GM21381 (cell line): ENCODE data around the gene TPM3.
"Not testable (repeated sequence)": the region's sequence is repeated elsewhere in the genome, so short reads cannot be mapped to it uniquely, and the experiment has no call there.

Experiments used
- ATAC-seq: cut with Tn5 transposase; IDR thresholded peaks from one replicate; pipeline ENCODE4 v1.9.1; 2021; ENCODE audit warnings: mild to moderate bottlenecking, moderate library complexity; ENCODE audit not compliant: unreplicated experiment

The TPM3 gene

DNA sequence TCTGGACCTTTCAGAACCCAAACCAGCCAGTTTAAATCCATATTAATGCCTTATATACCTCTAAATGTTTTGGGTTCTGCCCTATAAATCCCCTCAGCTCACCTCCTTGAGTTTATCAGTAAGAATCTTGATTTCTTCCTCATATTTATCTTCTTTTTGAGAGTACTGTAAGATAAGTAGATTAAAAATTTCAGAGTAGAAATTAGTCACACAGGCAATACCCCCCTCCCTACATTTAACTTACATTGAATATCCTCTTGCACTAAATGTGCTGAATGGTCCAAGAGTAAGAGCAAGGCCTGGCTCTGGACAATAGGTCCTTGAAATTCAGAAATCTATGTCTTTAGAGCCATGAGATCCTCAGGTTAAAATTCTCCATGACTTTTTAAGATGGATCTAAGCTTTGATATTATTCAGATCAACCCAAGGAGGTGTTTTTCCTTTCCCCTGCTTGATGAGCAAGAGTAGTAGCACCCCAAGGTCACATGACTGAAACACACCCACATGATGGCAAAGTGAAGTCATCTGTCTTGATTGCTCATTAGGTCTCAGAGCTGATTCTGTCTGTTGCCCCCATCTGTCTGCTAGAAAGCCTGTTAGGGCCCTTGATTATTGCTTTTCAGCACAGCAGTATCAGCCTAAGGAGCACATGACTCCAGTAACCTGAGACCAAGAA, 21.2 kb downstream of the TPM3 start:
- ATAC-seq, result no peak

- ATAC-seq, result no peak
These were observed 24.4 kb downstream of the TPM3 start for GRCh38 chr1:154167461-154167860.

GRCh38 chr1:154166207-154166606, 25.7 kb downstream of the TPM3 start:
- ATAC-seq, result no peak

DNA sequence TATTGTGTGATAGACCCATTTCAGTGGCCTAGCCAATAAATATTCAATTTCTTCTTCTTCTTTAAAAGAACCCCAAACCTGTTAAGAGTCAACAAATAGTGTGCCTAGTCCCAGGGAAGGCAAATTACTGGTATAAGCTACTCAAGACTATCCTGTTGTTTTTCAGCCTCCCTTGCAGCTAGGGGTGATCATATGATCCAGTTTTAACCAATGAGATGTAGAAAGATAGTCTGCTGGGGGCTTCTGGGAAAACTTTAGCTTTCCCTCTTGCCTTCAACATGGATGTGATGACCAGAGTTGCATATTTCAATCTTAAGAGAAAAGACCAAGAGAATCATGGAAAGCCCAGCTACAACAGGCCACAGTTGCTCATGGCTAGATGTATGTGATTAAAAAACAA, 32.3 kb downstream of the TPM3 start:
- no peak for ATAC-seq

DNA sequence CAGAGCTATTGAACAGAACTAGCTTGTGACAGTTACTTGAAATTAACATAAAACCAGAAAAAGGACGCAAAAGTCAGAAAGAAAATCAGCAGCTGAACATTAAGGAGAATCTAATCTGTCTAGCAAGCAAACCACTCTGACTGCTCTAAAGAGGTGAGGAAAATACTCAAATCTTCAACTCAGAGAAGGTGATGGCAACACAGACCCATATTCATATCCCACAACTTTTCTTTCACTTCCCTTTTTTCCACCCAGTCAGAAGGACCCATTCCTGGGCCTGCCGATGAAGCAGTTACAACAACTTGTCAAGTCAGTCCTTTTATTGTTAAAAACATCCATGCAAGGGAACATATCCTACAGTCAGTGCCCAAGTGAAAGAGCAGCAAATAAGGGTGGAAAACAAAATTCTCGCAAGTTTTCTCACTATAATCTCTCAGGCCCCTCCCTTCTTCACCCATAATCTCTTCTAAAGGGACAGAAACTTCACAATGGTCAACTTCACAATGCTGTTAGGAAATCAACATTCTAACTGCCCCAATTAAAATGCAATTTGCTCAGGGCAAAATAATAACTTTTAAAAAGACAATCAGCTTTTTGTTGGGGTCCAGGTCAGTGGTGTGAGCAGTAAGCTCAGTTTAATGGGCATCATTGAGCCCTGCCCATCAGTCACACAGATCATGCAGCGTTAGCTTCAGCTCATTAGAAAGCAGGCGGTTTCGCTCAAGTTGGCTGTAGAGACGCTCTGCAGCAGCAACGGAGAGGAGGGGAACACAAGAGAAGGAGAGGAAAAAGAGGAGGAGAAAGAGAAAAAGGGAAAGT, 33.4 kb downstream of the TPM3 start:
- ATAC-seq, result no peak

GRCh38 chr1:154157520-154158306, 34.2 kb downstream of the TPM3 start:
- ATAC-seq, result peak; percentile 78

- no peak for ATAC-seq
These were observed 36.6 kb downstream of the TPM3 start for GRCh38 chr1:154155251-154155650.

- no peak for ATAC-seq
These were observed 37.2 kb downstream of the TPM3 start, which contains the start of gene NUP210L for GRCh38 chr1:154154534-154155191. Gene NUP210L, minus strand, starts transcription at chr1:154155073.

DNA sequence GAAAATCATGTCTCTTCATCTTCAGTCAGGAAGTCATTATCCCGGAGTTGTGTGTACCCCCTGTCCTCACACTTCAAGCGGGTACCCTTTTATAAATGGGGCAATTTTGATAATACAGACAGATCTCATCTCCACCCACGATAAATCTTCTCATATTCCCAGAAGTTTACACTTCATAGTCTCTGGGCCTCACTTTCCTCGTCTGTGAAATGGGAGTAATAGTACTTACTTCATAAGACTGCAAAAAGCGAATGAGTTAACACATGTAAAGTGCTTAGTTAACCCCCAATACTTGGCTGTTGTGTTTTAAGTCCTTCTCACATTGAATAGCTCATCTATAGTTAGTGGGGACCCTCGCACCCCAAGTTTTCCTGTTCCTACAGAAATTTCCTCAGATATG, 37.8 kb downstream of the TPM3 start:
- no peak for ATAC-seq

DNA sequence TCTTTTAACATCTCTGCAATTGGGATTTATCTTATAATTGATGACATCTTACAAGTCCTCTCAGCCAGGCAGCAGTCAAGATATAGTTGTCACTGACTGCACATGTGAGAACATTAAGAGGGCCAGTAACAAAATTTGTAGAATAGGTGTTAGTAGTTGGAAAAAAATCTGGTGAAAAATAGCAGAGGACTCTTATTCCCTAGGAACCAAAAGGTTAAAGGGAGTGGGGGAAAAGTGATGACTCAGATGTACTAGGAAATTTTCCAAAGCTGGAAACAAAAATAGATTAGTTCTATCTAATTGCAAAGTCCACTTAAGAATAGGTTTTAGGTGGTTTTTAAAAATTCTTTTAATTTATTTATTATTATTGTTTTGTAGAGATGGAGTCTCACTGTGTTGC, 40.6 kb downstream of the TPM3 start:
- ATAC-seq, result no peak

DNA sequence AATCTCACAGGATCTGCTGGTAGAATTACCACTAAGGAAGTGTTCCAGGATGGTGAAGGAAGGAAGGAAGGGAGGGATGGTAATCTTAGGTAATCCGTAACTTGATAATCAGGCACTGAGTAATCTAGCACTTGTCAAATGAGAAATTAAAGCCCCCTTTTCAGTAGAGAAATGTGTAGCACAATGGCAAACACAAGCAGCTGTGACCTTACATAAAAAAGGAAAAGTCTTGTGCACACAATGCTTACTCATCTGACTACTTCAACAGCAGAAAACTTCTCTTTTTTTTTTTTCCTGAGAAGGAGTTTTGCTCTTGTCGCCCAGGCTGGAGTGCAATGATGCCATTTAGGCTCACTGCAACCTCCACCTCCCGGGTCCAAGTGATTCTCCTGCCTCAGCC, 43.1 kb downstream of the TPM3 start:
- no peak for ATAC-seq

DNA sequence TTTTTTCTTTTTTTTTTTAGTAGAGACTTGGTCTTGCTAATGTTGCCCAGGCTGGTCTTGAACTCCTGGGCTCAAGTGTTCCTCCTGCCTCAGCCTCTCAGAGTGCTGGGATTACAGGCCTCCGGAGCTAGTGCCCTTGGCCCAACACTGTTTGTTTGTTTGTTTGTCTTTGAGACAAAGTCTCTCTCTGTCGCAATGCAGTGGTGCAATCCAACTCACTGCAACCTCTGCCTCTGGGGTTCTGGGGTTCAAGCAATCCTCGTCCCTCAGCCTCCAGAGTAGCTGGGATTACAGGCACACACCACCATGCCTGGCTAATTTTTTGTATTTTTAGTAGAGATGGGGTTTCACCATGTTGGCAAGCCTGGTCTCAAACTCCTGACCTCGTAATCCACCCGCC, 44.4 kb downstream of the TPM3 start:
- not testable (repeated sequence) for ATAC-seq

GRCh38 chr1:154145986-154146385, 45.9 kb downstream of the TPM3 start:
- no peak for ATAC-seq

DNA sequence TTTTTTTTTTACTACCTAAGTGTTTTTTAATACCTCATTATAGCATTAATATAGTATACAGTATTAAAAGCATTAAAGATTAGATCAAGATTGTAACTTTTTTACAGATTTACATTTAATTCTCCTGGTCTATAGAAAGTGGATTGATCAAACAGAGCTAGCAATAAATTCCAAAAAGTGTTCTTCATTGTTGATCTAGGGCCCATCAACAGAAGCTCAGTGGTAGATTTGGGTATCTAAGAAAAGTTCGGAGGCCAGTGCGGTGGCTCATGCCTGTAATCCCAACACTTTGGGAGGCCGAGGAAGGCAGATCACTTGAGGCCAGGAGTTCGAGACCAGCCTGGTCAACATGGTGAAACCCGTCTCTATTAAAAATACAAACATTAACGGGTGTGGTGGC, 49.5 kb downstream of the TPM3 start:
- no peak for ATAC-seq

DNA sequence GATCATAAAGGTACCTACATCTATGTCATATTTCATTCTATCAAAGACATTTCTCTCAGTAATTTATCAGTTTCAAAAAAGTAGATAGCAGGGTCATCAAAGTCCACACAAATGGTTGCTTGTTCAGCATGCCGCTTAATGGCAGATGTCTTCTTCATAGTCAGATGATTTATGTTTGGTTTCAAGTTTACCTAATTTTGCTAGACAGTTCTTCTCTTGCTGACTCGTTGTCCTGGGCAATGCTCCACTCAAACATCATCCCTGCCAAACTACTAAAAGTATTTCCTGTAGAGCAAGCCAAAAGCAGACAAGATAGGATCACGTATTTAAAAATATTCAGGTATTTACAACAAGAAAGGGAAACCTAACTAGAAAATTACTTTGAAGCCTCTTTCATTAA, 50.7 kb downstream of the TPM3 start:
- no peak for ATAC-seq

GRCh38 chr1:154137888-154138287, 54.0 kb downstream of the TPM3 start:
- ATAC-seq, result no peak

- no peak for ATAC-seq
These were observed 58.6 kb downstream of the TPM3 start for GRCh38 chr1:154133256-154133655.

GRCh38 chr1:154129391-154129970, 62.4 kb downstream of the TPM3 start:
- ATAC-seq, result no peak

DNA sequence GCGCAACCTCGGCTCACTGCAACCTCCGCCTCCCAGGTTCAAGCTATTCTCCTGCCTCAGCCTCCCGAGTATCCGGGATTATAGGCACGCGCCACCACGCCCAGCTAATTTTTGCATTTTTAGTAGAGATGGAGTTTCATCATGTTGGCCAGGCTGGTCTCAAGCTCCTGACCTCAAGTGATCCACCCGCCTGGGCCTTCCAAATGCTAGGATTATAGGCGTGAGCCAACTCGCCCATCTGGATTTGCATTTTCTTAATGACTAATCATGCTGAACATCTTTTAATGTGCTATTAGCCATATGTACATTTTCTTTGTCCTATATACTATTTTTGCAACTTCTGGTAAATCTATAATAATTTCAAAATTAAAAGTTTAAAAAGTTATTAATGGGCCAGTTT, 68.7 kb downstream of the TPM3 start:
- ATAC-seq, result not testable (repeated sequence)

DNA sequence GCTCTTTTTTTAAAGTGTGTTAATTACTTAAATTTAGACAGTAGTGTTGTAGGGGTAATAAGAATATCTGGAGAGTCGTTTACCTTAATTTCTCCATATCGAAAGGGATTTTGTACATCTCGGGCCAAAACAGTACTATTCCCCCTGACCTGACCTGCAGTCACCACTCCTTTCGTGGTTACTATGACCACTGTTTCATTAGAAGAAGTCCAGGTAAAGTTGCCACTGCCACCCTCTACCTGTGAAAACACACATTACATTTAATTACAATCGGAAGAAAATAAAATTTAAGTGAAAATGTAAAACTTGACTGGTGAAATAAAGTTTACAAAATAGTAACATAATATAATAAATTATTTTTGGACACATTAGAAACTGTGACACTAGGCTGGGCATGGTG, 74.3 kb downstream of the TPM3 start:
- no peak for ATAC-seq

DNA sequence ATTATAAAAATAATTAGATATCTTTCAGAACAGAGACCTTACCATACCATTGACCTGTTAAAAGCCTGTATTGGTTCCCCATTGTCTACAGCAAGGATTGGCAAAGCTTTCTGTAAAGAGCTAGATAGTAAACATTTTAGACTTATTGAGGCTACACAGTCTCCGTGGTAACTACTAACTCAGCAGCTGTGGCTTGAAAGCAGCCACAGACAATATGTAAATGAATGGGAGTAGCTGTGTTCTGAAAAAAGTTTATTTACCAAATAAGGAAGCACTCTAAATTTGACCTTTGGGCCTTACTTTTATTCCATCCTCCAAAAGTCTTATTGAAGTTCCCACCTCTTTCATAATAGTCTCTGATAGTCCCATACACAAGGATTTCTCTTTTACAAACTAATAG, 76.7 kb downstream of the TPM3 start:
- ATAC-seq, result no peak
